Measurements from ENCODE around the gene SLIT3. TPM values are rescaled to one million over a fixed set of nuclear protein-coding genes. Genes with fewer than 3 reads are reported as not detected.

Gene SLIT3
- total and polyA plus RNA-seq, 9 of the 15 experiments (the other 6 are each of a cell fraction or from before 2014, with no cell fraction given): 0.01 to 0.04 TPM; not detected in 7

- TF ChIP-seq MLLT1 (IDR thresholded peaks at IDR 0.05) (no peak), RBM15 (IDR thresholded peaks at IDR 0.05; ENCODE audit: insufficient read depth, low read length) (no peak), KDM4B (IDR thresholded peaks at IDR 0.05; ENCODE audit: borderline replicate concordance in 2 of 2, low read depth in 1 of 2) (no peak), RREB1 (CRISPR knock-in tag; IDR thresholded peaks at IDR 0.05) (no peak), MEIS2 (IDR thresholded peaks at IDR 0.05; ENCODE audit: partially characterized antibody) (no peak), KAT2B (IDR thresholded peaks at IDR 0.05; ENCODE audit: low read depth, low read length) (no peak), PHF8 (IDR thresholded peaks at IDR 0.05; ENCODE audit: borderline replicate concordance, low read length) (no peak), KLF16 (IDR thresholded peaks at IDR 0.05) (no peak), ZNF133 (CRISPR knock-in tag; IDR thresholded peaks at IDR 0.05) (no peak), SIX5 (IDR thresholded peaks at IDR 0.05; ENCODE audit: borderline replicate concordance in 1 of 2, insufficient read depth in 1 of 2, low read depth in 1 of 2, low read length in 2 of 2) (no peak), SAFB2 (IDR thresholded peaks at IDR 0.05; ENCODE audit: borderline replicate concordance, low read depth, low read length, severe bottlenecking) (no peak), MAFK (IDR thresholded peaks at IDR 0.05; ENCODE audit: low read length) (no peak), BCOR (IDR thresholded peaks at IDR 0.05) (no peak), ZBTB33 (CRISPR knock-in tag; IDR thresholded peaks at IDR 0.05) (no peak), BRF1 (IDR thresholded peaks at IDR 0.05; ENCODE audit: borderline replicate concordance, extremely low read depth, insufficient read length) (no peak), RUNX1 (IDR thresholded peaks at IDR 0.05; ENCODE audit: low read depth) (no peak), PRMT5 (CRISPR knock-in tag; IDR thresholded peaks at IDR 0.05) (no peak), MTA3 (IDR thresholded peaks at IDR 0.05; ENCODE audit: borderline replicate concordance) (no peak), LEF1 (IDR thresholded peaks at IDR 0.05) (peak; percentile 60; the same call in 1 of the 2 replicates)
Measured at GRCh38 chr5:168693297-168693696, 607.6 kb downstream of the SLIT3 start (continued).
